ENCODE data around the gene PRRT3.

- peak; percentile 65 for TF ChIP-seq CTCF (IDR thresholded peaks at IDR 0.05; ENCODE audit: insufficient read depth, low read length, poor library complexity, severe bottlenecking)
- TF ChIP-seq EZH2phosphoT487 (conservative IDR thresholded peaks at IDR 0.05; ENCODE audit: low read length) = no peak
These were observed 19.2 kb downstream of the PRRT3 start for GRCh38 chr3:9932843-9933560.
